Activated naive CD4-positive, alpha-beta T cell treated with Interleukin-2 at 50 U/mL for 16 hours (primary cell): Measurements from ENCODE around the gene MEOX1.
A peak's percentile ranks its signal among the peaks of the same experiment; 100 is the strongest.

Experiments
- DNase-seq: peaks from one replicate; pipeline ENCODE4 v3.0.0-alpha.2; 2020

The MEOX1 gene

GRCh38 chr17:43679911-43680310, 18.2 kb upstream of the MEOX1 start:
- no peak for DNase-seq

DNA sequence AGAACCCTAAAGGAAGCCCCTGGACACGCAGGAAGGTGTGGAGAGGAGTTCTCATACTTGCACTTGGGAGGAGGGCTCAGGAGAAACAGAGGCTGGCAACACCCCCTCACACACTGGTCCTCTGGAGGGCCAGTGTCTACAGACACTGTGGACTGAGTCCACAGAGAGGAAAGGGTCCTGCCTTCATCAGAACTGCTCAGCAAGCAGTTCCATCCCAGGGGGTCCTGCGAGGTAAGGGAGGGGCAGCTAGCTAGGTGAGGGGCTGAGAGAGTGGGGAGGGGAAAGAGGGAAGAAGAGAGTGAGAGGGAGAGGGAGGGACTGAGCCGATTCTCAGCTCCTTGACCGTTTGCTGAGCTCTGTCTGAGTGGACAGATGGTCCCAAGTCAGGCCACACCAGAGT, 17.7 kb upstream of the MEOX1 start:
- DNase-seq = no peak

DNA sequence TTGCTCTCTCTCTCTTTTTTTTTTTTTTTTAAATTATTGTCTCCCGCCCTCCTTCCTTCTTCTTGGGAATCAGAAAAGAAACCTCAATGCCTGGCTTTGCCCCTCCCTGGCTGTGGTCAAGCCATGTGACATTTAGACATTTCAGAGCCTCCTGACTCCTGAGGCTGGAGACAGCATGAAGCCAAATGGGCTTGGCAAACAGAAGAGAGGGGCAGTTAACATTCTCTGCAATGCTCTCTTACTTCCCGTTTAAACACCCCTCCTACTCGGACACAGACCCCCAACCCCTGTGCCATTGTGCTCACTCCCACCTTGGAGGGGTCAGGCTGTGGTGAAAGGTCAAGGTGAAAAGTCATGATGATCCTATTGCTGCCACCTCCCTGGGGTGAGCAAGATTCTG, 14.7 kb upstream of the MEOX1 start:
- DNase-seq = no peak

DNA sequence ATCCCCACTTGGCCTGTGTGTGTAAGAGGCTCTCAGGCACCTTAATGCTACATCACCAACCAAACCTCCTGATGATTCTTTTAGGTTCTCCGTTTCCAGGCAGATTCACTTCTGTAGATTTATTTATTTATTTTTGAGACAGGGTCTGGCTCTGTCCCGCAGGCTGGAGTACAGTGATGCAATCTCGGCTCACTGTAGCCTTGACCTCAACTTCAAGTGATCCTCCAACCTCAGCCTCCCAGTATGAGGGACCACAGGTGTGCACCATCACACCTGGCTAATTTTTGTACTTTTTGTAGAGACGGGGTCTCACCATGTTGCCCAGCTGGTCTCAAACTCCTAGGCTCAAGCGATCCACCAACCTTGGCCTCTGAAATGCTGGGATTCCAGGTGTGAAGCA, 12.7 kb upstream of the MEOX1 start:
- DNase-seq = no peak

DNA sequence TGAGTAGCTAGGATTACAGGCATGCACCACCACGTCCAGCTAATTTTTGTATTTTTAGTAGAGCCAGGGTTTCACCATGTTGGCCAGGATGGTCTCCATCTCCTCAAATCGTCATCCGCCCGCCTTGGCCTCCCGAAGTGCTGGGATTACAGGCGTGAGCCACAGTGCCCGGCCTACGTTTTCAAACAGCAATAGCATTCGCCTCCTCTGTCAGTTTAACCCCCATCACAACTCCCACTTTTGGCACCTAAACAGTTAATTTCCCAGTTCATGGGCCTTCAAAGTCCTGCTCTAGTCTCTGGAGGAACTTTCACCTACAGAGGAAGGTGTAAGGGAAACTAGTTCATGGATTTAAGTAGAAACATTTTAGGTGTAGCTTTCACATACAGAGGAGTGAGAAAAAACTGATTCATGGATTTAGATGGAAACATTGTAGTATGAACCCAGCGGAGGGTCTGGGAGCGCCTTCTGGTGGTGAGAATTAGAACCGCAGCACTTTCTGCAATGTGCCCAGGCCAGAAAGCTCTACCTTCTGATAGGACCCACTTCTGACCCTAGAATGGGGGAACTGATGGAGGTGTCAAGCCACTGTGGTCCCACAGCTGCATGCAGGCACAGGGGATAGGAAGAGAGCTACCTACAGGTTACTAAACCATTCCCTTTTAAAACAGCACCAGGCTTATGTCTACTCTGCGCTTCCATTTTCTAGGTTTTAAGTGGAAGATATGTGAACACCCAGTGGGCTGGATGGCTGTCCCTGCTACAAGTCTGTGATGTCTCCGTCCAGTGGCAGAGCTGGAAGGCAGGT, 12.0 kb upstream of the MEOX1 start:
- DNase-seq = peak; percentile 80

DNA sequence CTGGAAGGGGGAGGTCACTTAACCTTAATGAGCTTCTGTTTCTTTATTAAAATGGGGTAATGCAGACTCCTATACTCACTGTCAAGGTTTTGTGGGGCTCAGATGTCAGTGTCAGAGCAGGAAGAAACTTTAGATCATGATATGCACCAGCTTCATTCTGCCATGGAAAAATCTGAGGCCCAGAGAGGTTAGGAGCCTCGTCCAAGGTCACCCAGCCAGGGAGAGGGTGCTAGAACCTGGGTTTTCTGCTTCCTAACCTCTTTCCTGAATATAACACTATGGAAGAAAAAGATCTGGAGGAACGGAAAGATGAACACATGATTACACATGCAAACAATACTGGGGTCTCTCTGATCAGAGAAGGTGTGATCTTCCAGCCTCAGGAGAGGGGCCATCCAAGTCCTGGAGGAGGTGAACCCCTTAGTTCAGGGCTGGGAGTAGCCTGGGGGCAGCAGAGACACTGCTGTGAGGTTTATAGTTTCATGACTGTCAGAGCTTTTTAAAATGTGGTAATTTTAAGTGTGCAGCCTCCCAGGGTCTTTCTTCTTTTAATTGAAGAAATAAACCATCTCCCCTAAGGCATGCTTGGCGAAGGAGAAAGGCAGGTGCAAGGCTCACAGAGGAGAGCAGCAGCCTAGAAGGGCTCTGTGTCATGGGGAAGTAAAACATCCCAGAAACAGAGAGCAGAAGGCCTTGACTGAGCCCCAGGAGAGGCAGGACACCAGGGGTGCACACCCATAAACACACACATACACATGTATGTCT, 10.2 kb upstream of the MEOX1 start:
- DNase-seq = no peak

DNA sequence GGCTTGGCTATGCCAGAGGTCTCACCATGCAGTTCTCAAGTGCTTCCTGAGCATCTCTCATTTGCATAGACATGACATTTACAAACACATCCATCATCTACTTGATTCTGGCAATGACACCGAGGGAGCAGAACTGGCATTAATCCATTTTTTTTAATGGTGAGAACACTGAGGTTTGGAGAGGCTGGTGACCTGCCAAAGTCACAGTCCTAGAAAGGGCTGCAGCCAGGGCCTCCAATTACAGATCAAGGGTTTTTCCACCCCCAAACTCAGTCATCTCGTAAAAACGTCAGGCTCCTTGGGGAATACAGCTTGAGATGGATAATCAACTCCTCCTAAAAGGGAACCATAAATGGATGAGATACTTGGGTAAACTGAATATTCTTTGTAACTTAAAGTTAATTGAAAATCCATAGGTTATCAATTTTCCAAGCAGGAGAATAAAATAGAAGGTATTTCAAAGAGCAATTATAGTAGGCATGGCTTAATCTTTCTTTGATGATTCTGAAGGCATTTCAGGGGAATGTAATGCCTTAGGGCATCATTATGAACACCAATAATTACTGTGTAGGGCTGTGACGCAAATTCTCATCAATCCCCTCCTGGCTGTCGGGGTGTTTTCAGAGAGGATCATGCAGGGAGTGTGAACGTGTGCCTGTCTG, 9.4 kb upstream of the MEOX1 start:
- no peak for DNase-seq

DNA sequence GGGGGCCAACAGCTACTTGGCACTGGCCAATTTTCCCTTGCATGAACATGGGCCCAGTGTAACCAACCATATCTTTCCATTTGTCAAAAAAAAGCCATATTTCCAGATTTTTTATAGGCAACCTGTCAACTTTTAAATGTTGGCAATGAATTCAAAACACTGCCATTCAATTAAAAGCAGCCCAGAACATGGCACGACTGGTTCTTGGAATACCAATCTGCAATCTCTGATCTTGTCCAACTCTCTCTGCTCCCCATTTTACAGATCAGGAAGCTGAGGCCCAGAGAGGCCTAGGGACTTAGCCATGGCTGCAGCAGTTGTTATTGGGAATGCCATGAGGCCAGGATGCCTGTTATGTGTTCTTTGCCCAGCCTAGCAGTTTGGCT, 8.9 kb upstream of the MEOX1 start:
- DNase-seq = no peak

GRCh38 chr17:43669971-43670644, 8.4 kb upstream of the MEOX1 start:
- DNase-seq = no peak

DNA sequence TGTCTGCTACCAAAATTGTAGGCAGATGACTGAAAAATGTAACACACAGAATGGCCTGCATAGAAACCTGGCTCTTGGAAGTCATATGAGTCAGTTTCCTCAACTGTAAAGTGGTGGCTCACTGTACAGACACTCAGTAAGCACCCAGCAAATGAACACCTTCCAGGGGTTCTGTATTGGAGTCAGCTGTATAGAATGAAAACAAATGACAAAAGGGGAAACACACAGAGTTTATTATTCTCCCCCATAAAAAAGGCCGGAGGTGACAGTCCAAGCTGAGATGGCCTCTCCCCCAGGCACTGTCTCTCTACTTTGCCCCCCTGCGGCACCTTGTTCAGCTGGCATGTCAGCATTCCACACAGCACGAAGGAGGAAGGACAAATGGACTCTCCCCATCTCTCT, 6.2 kb upstream of the MEOX1 start:
- DNase-seq = no peak

GRCh38 chr17:43667506-43667905, 5.8 kb upstream of the MEOX1 start:
- no peak for DNase-seq

DNA sequence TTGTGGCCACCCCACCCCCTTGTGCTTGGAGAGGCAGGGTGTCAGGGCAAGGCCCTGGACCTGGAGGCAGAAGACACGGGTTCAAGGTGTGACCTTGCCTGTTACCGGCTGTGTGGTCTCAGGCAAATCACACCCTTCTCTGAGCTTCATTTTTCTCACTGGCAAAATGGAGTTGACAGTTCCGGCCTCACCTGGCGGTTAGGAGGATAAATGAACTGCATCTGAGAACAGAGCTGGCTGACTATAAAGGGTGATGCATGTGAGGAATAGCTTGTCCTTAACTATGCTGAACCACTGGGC, 4.2 kb upstream of the MEOX1 start:
- DNase-seq = no peak

- no peak for DNase-seq
Measured at GRCh38 chr17:43665084-43665936, 3.6 kb upstream of the MEOX1 start.

DNA sequence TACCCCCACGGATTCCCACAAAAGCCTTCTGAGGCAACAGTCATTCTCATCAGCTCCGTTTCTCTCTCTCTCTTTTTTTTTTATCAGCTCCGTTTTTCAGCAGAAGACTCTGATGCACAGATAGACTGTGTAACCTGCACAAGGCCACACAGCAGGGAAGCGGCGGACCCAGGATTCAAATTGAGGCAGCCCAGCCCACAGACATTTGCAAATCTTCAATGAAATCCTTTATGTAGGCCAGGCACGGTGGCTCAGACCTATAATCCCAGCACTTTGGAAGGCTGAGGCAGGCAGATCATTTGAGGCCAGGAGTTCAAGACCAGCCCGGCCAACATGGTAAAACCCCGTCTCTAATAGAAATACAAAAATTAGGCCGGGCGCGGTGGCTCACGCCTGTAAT, 2.4 kb upstream of the MEOX1 start:
- DNase-seq = no peak

GRCh38 chr17:43663383-43663782, 1.7 kb upstream of the MEOX1 start:
- no peak for DNase-seq

- DNase-seq = no peak
Measured at GRCh38 chr17:43662413-43663141, 855 bp upstream of the MEOX1 start.

DNA sequence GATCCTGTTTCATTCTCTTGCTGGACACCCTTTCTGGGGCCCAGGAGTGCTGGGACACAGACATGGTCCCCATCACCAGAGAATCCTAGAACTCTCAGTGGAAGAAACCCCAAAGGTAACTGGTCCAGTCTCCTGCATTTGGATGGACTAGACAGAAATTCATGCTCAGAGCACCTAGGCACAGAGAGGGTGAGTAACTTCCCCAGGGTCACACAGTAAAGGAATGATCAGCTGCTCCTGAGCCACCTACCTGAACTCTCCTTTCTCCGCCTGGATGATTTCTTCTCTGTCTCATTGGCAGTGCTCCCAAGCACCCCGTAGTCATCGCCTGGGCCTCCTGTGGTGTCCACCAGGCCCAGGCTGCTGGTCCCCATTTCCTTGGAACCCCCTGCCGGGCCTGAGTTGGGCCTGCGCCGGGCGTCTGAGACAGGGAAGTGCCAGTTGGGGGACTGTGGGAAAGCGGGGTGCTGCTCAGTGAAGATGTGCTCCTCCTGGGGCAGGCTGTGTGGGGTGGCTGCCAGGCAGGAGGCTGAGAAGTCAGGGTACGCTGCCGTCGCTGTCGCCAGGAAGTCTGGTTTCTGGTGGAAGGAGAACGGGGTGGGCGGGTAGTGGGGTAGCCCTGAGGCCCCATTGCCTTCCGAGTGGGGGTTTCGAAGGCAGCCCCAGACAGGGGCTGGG, 767 bp downstream of the MEOX1 start:
- DNase-seq = no peak

DNA sequence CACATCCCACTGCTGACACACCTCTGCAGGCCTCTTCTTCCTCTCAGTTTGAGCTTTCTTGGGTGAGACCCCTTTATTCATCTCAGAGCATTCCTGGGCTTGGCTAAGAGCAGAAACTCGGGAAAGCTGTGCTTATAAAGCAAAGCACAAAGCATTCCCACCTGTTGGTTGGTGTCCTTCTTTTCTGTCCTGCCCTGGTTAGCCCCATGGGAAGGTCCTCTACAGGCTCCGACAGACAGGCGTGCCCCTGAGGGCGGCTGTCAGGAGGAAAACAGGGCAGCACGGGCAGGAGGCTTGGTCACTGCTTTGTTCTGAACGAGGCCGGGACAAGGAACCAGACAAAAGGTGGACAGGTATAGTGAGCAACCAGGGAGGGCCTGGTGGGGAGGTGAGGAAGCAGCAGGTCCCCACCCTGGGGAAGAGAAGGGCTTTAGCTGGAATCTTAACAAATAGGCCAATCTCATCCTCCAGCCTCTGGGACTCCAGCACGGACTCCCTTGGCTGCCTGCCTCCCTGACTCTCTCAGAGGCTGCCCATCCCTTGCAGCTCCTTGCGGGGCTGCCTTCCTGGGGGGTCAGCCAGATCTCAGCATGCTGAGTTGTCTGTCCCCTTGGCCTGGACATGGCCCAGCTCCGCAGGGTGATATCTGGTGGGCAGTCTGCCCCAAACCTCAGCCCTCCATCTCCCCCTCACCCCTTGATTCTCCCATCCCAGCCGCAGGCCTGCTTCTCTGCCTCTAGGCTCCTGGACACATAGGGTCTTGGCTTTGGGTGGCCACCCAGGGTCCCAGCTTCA, 1.7 kb downstream of the MEOX1 start:
- DNase-seq = no peak

DNA sequence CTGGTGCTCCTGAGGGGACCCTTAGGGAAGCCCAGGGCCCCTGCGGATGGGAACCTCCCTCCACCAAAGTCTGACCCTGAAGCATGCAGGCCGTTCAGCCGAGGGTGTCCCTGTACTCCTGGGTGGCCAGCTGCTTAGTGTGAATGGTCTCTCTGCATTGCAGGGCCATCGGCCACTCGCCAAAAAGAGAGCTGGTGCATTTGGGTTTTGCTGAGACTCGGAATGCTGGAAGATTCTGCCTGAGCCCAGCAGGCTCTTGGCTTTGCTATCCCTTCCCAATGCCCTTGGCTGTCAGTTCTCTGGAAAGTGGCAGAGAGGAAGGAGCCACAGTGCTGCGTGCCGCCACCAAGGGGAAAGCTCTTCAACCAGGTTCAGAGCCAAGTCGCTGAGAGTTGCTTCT, 2.8 kb downstream of the MEOX1 start:
- no peak for DNase-seq

GRCh38 chr17:43655693-43656255, 5.9 kb downstream of the MEOX1 start:
- no peak for DNase-seq
